Motor neuron (in vitro differentiated cells): ENCODE data around the gene EFEMP1. TPM values are rescaled to one million over a fixed set of nuclear protein-coding genes. Genes with fewer than 3 reads are reported as not detected.

Experiments used
- ATAC-seq, 8 experiments: fragments of 200-7000 bp; cut with Tn5 transposase; replicated peaks in 6 of 8; 2 replicates each; pipeline ENCODE4 v1.8.0; 2021; ENCODE audit warnings: mild to moderate bottlenecking in 8 of 8, moderate library complexity in 8 of 8
- H3K27ac ChIP-seq, 2 donors: fragments of 250-450 bp; sonication (Bioruptor Pico); 2 replicates each; pipeline ENCODE4 v1.9.0; 2021; ENCODE audit warnings: antibody characterized with exemption in 2 of 2, mild to moderate bottlenecking in 2 of 2, moderate library complexity in 1 of 2
- H3K4me1 ChIP-seq, 2 donors: fragments of 250-450 bp; sonication (Bioruptor Pico); replicated peaks in 1 of 2; 2 replicates each; pipeline ENCODE4 v1.6.1; 2021; ENCODE audit warnings: antibody characterized with exemption in 2 of 2, mild to moderate bottlenecking in 2 of 2, moderate library complexity in 1 of 2
- H3K4me3 ChIP-seq, 5 donors: fragments of 250-450 bp; sonication (Bioruptor Pico); 2 replicates each; pipeline ENCODE4 v1.9.0; 2021; ENCODE audit warnings: antibody characterized with exemption in 5 of 5, mild to moderate bottlenecking in 5 of 5, moderate library complexity in 4 of 5
- WGBS, 10 experiments: fragments of 450-650 bp; shearing (Covaris generic); methylation state at CpG; one replicate each; pipeline ENCODE4 v1.0.0; 2022; 5-methylcytosine and 5-hydroxymethylcytosine counted together
- in situ Hi-C, 9 experiments: fragments of 400-800 bp; cut with MboI; loops; one replicate each; pipeline ENCODE4 v1.15.0; 2021; ENCODE audit warnings: low sequenced_read_pairs in 9 of 9, low pct_unique_long_range_greater_than_20kb in 2 of 9; ENCODE audit not compliant: unreplicated experiment in 9 of 9
- total RNA-seq, 8 experiments: library from RNA; unstranded; fragments of 300-600 nt; gene quantifications; 2 replicates each; pipeline versions ENCODE4 v1.2.3 to v1.2.4, GENCODE V29; 2022

EFEMP1 gene
- total RNA-seq, 8 experiments from 2014 or later = 3.0 to 435 (median 13.4) TPM

DNA sequence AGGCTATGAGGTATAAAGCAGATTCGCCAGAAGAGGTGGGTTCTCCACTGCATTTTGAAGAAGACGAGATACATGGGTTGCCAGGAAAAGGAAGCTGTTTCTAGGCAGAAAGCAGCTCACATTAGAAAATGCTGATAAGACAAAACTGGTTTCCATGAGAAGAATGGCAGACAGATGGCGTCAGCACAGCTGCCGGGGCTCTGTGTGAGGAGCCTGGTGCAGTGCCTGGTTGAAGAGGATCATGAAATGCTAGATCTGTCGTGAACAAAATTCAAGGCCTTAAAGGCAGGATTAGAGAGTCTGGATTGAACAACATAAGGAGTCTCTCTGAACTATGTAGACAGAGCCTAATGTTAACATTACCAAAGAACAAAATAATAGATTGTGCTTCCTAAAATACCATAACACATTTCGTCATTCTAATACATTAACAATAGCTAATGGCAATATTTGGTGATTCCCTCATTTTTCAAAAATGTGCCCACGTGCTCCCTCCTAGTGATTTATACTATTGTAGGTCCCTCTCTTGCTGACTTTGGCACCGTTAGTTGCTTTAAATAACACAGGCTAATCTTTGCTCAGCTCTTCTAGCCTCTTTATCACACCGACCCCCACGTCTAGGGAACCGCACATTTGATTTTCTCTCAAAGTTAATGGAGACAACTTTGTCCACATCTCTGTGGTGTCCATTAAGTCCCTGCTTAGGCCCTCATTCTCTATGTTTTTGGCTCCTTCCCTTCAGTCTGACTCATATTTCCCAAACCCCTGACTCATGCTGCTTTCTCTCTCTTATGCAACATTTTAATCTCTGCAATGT is 38.2 kb downstream of the EFEMP1 start:
- in situ Hi-C loops = no loop called here
- H3K4me1 ChIP-seq = no peaks in the 10 kb centered on the region
- no peak overlapping the region for H3K27ac ChIP-seq
- peak in 4 of 8 experiments; percentile 62 to 79 (median 72) for ATAC-seq
- no peak overlapping the region for H3K4me3 ChIP-seq
- 72 to 100% (median 87%) methylated on average over 3 to 9 of the region's 11 CpGs; no CpG with 5 or more reads in 1 of the 10 experiments for WGBS, 10 experiments

DNA sequence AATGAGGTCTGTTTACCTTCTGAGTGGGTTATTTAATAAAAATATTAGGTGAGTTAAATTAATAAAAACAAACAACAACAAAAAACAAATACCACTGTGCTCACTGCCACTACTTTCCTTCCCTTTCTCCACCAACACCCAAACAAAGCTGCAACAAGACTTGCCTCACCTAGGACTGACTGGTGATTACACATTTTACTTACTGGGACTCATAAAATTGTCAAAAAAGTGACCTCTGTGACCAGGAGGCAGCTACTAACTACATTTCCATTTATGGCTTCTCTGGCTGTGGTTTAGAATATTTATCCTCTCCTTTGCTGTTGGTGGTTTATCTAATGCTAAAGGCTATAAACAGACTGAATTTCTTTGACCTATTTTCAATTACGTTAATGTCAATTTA is 39.8 kb downstream of the EFEMP1 start:
- no peak overlapping the region for H3K27ac ChIP-seq
- ATAC-seq = no peak

DNA sequence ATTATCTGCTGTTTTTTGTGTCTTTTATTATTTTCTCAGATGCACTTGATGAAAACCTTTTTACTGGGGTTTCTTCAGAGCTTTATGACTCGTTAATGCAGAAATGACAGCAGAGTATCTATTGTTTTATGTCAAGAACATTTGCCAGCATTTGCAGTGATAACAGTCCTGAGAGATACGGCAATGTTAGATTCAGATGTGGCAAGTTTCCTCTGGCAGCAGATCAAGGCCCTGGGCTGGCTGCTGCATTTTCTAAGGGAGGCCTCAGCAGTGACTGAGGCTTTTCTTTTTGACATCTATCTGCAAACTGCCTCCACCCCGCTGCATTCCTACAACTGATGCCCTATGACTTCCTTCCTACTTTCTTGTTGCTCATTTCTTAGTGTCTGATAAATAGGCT is 40.2 kb downstream of the EFEMP1 start:
- 35 to 94% (median 78%) methylated on average over 1 to 3 of the region's 3 CpGs for WGBS, 10 experiments
- Histone ChIP-seq H3K4me1 (no peaks in the 10 kb centered on the region), H3K4me3 (no peak overlapping the region), H3K27ac (no peak overlapping the region)
- ATAC-seq = peak in 2 of 8 experiments; percentile 3 to 37
- in situ Hi-C loops = no loop called here

More for the DNA sequence above, 39.8 kb downstream of the EFEMP1 start:
- Histone ChIP-seq H3K4me1 (no peaks in the 10 kb centered on the region), H3K4me3 (no peak overlapping the region)
- in situ Hi-C loops = no loop called here
- whole genome bisulfite sequencing, 10 experiments = 56 to 100% (median 100%) methylated on average over 1 of the region's 1 CpG; no CpG with 5 or more reads in 4 of the 10 experiments

DNA sequence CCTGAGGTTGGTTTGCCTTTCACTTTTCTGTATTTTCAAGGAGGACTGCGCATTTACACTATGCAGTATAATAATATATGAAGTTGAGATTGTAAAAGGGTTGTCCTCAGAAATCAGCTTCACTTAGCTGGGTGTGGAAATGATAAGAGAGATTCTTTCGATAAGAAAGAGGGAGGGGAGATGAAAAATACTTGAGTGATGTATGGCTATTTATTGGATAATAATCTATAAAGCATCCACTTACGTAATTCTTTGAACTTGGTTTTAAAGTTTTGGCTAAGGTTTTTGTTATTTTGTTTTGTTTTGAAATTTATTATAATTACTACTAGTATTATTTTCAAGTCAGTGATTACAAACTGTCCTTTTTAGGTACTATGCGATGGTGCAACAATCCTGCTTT is 40.6 kb downstream of the EFEMP1 start:
- no peak overlapping the region for H3K27ac ChIP-seq
- ATAC-seq = no peak
- WGBS, 10 experiments = 84 to 100% (median 94%) methylated on average over 1 to 4 of the region's 4 CpGs
- in situ Hi-C loops = no loop called here
- H3K4me1 ChIP-seq = no peaks in the 10 kb centered on the region
- no peak overlapping the region for H3K4me3 ChIP-seq

DNA sequence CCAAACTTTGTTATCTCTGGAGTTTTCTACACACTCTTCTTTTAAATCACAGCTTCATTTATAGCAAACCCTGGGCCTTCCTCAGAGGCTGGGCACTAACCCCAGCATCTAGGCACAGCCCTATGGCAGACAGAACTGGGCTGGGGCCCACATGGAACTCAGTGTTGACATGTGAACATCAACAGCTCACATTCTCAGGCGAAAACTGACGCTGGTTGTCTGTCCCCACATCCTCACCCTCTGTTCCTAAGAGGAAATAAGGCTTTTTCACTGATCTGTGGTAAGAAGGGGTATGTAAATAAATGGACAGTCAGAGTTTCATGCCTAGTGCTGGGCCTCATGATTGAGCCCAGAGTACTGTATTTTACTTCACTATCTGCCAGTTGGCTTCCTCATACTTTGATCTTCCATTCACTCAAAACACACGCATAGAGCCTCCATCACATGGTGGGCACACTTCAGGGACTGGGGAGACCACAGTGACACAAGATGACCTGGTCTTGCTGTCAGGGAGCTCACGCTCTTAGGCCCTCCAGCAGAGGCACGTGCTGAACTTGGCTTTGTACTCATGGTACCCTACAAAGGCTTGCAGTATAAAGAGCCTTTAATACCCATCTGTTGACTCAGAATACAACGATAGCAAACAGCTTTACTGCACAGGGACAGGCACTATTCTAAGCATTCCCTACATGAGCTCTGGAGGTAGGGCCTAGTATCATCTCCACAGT is 43.0 kb downstream of the EFEMP1 start:
- Histone ChIP-seq H3K4me1 (peaks cover 0 to 6% of the 10 kb centered on the region in 2 donors), H3K4me3 (no peak overlapping the region), H3K27ac (no peak overlapping the region)
- peak in 1 of 8 experiments; percentile 37 for ATAC-seq
- in situ Hi-C loops = no loop called here
- WGBS, 10 experiments = 60 to 100% (median 86%) methylated on average over 1 to 2 of the region's 6 CpGs; no CpG with 5 or more reads in 2 of the 10 experiments

DNA sequence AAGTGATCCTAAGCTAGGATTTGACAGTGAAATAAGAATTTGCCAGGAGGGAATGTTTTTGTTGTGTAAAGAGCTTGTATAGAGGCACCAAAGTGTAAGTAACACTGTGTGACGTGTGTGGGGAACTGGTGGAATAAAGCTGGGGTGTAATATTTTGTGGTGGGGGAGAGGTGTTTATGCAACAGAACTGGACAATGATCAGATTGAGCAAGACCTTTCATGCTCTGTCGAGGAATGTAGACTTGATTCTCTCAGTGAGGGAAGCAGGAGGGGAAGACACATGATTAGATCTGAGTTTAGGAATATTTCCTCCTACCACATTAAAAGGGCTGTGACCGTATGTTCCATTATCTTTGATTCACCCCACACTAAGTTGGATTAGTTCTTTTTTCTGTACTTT is 43.6 kb downstream of the EFEMP1 start:
- H3K4me3 ChIP-seq = no peak overlapping the region
- H3K4me1 ChIP-seq = peaks cover 0 to 6% of the 10 kb centered on the region in 2 donors
- 50 to 100% (median 87%) methylated on average over 1 to 3 of the region's 3 CpGs for WGBS, 10 experiments
- ATAC-seq = no peak
- no peak overlapping the region for H3K27ac ChIP-seq
- in situ Hi-C loops = no loop called here

DNA sequence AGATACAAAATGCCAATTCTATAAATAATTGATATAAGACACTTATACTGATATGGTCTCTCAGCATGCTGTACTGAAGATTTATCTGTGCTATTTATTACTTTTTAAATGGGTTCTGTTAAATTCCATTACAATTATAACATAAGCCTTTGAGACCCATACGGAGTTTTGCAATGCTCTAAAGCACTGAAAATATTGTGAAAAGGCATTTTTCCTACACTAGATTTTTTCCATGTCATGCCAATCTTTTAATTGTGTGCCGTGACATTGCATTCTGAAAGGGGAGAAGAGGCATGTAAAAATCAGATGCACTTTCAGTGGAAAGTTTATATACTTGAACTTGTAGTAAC is 46.5 kb downstream of the EFEMP1 start:
- Histone ChIP-seq H3K4me3 (no peak overlapping the region), H3K4me1 (peaks cover 0 to 6% of the 10 kb centered on the region in 2 donors), H3K27ac (no peak overlapping the region)
- ATAC-seq = no peak
- 35 to 100% (median 83%) methylated on average over 1 to 2 of the region's 2 CpGs; no CpG with 5 or more reads in 1 of the 10 experiments for WGBS, 10 experiments
- in situ Hi-C loops = no loop called here

DNA sequence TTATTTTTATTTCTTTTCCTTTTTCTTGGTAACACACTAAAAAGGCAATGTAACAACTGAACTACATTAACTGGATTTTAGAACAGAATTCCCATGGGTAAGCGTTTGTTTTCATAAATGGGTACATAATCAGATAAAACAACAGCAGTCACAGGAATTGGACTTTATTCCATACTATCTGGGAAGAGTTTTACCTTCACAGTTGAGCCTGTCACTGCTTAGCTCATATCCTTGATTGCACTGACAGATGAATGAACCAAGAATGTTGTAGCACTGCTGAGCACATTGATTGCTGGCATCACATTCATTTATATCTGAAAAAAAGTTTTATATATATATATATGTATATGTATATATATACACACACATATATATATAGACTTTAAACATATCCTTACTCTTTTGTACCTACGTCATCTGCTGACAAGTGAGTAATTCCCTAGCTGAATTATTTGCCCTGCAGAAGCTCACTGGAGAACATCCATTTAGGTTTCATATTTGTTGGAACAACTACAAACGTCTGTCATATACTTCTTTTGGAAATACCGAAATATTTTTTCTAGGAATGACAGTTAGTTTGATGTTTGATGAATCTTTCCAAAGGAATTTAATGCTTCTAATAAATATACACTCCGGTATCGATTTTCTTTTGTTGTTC is 47.0 kb downstream of the EFEMP1 start:
- no peak overlapping the region for H3K27ac ChIP-seq
- in situ Hi-C loops = no loop called here

DNA sequence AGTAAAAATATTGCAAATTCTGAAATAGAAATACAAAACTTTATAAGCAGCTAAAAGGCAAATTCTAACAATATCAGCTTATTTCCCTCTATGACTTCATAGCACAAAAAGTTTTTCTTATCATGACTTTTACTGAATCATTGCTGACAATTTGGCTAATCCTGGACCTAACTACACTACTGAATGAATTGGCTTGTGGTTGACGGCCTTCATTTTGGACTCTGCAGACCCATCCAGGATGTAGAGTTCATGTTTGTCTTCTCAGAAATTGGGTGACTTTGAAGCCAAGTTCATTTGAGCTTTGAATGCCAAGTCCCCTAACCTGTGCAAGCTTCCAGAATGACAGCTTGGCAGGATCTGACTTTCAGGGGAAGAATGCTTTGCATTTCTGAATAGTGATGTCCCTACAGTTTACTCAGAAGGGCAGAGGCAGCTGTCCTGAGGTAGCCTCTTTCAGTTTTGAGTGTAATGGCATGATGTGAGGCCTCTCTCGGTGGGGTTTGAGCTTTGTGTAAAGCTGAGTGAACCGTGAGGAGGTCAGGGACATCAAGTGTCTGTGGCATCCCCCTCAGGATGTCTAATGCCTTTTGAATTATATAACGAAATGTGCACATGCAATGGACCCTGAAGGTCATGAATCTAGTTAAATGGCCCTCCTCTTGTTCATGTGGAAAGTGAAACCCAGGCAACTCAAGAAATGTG is 48.0 kb downstream of the EFEMP1 start:
- H3K4me3 ChIP-seq = no peak overlapping the region
- WGBS, 10 experiments = 47 to 65% (median 59%) methylated on average over 1 to 4 of the region's 4 CpGs; no CpG with 5 or more reads in 2 of the 10 experiments
- no peak overlapping the region for H3K27ac ChIP-seq
- ATAC-seq = no peak
- peaks cover 0 to 6% of the 10 kb centered on the region in 2 donors for H3K4me1 ChIP-seq
- in situ Hi-C loops = no loop called here

More for the DNA sequence above, 47.0 kb downstream of the EFEMP1 start:
- no peak for ATAC-seq
- 57 to 100% (median 90%) methylated on average over 2 to 6 of the region's 6 CpGs; no CpG with 5 or more reads in 1 of the 10 experiments for WGBS, 10 experiments
- Histone ChIP-seq H3K4me3 (no peak overlapping the region), H3K4me1 (peaks cover 0 to 6% of the 10 kb centered on the region in 2 donors)

DNA sequence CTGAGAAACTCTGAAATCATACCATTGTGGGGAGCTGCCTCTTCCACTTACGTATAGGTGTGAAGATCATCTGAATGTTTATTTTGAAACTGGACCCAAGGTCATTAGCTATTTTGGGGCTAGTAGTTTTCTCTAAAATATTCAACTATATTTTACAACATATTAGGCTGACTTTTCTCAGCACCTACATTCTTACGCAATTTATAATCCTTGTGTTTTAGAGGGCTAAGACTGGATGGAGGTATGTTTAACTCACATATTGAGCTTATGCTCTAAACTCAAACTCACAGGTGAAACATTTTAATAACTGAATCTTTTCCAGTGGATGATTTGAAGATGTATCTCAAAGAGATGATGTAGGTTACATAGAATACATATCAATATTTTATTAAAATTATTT is 49.2 kb downstream of the EFEMP1 start:
- 94 to 100% (median 99%) methylated on average over 1 to 2 of the region's 2 CpGs; no CpG with 5 or more reads in 2 of the 10 experiments for WGBS, 10 experiments
- Histone ChIP-seq H3K27ac (no peak overlapping the region), H3K4me3 (no peak overlapping the region), H3K4me1 (peaks cover 0 to 6% of the 10 kb centered on the region in 2 donors)
- in situ Hi-C loops = no loop called here
- ATAC-seq = no peak

DNA sequence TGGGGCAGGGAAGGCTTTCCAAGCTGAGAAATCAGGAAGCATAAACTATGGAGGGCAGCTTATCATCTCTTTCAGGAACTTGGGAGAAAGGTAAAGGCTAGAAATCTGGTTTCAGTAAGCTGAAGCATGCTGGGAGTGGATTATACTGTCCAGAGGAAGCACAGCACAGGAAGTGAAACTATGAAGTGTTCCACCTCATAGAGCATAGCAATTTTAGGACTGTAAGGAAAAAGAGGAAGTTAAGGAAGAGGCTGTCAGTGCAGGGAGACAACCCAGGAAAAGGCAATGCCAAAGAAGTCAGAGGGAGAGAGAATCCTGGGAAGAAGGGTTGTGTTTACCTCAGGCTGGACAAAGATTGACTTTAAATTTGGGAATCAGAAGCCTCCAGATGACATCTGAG is 51.9 kb downstream of the EFEMP1 start:
- ATAC-seq = no peak
- in situ Hi-C loops = no loop called here
- H3K4me1 ChIP-seq = peaks cover 0 to 6% of the 10 kb centered on the region in 2 donors
- H3K4me3 ChIP-seq = no peak overlapping the region
- no peak overlapping the region for H3K27ac ChIP-seq

DNA sequence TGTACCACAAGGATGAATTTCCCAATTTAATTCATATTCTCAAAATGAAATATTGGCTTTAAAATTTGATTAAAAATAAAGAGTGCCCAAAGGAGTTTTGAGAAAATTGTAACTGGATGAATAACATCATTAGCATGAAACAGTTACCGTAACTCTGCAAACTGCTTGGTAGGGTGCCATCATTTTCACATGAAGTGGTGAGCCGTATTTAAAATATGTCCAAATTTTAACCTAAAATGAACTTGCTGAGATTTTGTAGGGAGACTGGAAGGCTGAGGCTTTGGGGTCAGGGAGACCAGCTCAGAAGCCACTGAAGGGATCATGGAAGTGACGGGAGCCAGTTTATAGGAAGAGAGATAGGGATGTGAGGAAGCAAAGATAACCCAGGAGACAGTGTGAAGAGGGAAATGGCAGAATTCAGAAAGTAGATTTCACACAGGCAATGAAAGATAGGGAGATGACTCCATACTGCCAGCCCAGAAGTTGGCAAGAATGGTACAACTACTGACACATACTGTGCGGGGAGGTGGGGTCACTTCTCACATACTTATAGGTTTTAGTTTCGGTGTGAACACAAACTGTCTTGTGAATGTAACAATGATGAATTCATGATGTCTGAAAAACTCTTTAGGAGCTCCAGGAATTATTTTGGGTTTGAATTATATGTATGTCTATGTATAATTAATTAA is 53.8 kb downstream of the EFEMP1 start:
- H3K4me3 ChIP-seq = no peak overlapping the region
- no peak overlapping the region for H3K27ac ChIP-seq
- WGBS, 10 experiments = 65 to 100% (median 95%) methylated on average over 2 to 5 of the region's 5 CpGs; no CpG with 5 or more reads in 1 of the 10 experiments
- in situ Hi-C loops = no loop called here
- no peak for ATAC-seq
- no peaks in the 10 kb centered on the region for H3K4me1 ChIP-seq
